ENCODE results near the gene GPR160.

- no peak for TF ChIP-seq POLR2A (IDR thresholded peaks at IDR 0.05)
- TF ChIP-seq POLR2AphosphoS5 (IDR thresholded peaks at IDR 0.05) = no peak
These were observed 25.0 kb upstream of the GPR160 start for GRCh38 chr3:170012683-170013400.
